SK-N-SH treated with all-trans-retinoic acid at 6 μM for 48 hours (cell line): ENCODE data around the gene COPE.

Experiments used
- ATAC-seq: fragments of 200-7000 bp; cut with Tn5 transposase; 3 replicates; pipeline ENCODE4 v1.9.1; 2020; ENCODE audit warnings: mild to moderate bottlenecking, moderate library complexity
- ARNTL ChIP-seq: fragments of 450-650 bp; formaldehyde crosslinking; IDR thresholded peaks from 2 replicates; pipeline ENCODE4 v1.5.0; 2020; ENCODE audit warnings: low read depth, mild to moderate bottlenecking, moderate library complexity, borderline replicate concordance
- BACH2 ChIP-seq: fragments of 250-450 bp; sonication (Bioruptor Pico); IDR thresholded peaks from 2 replicates; pipeline ENCODE4 v1.9.0; 2021; ENCODE audit warnings: mild to moderate bottlenecking, borderline replicate concordance
- ESRRG ChIP-seq: fragments of 250-450 bp; sonication (Bioruptor Pico); IDR thresholded peaks from 2 replicates; pipeline ENCODE4 v1.6.1; 2021; ENCODE audit warnings: mild to moderate bottlenecking
- GLIS3 ChIP-seq: fragments of 250-450 bp; sonication (Bioruptor Pico); IDR thresholded peaks from 2 replicates; pipeline ENCODE4 v1.5.0; 2020; ENCODE audit warnings: mild to moderate bottlenecking, moderate library complexity
- ISL1 ChIP-seq: fragments of 250-450 bp; sonication (Bioruptor Pico); IDR thresholded peaks from 2 replicates; pipeline ENCODE4 v2.1.2; 2022; ENCODE audit warnings: mild to moderate bottlenecking, moderate library complexity
- OSR1 ChIP-seq: fragments of 250-450 bp; sonication (Bioruptor Pico); IDR thresholded peaks from 2 replicates; pipeline ENCODE4 v1.8.0; 2022; ENCODE audit warnings: moderate library complexity, mild to moderate bottlenecking, inconsistent platforms
- RARB ChIP-seq: fragments of 250-450 bp; sonication (Bioruptor Pico); IDR thresholded peaks from 2 replicates; pipeline ENCODE4 v1.8.0; 2021; ENCODE audit warnings: mild to moderate bottlenecking, moderate library complexity
- TCF4 ChIP-seq: fragments of 250-450 bp; sonication (Bioruptor Pico); IDR thresholded peaks from 2 replicates; pipeline ENCODE4 v1.8.0; 2021; ENCODE audit warnings: mild to moderate bottlenecking, moderate library complexity, borderline replicate concordance
- TOX ChIP-seq: fragments of 250-450 bp; sonication (Bioruptor Pico); IDR thresholded peaks from 2 replicates; pipeline ENCODE4 v1.8.0; 2021; ENCODE audit warnings: mild to moderate bottlenecking, moderate library complexity, borderline replicate concordance
- ZC3H10 ChIP-seq: fragments of 250-450 bp; sonication (Bioruptor Pico); IDR thresholded peaks from 2 replicates; pipeline ENCODE4 v1.5.1; 2021; ENCODE audit warnings: mild to moderate bottlenecking, moderate library complexity
- ZFP3 ChIP-seq: fragments of 250-450 bp; sonication (Bioruptor Pico); IDR thresholded peaks from 2 replicates; pipeline ENCODE4 v1.5.0; 2020; ENCODE audit warnings: mild to moderate bottlenecking, moderate library complexity
- ZFP30 ChIP-seq: fragments of 450-650 bp; formaldehyde crosslinking; IDR thresholded peaks from 2 replicates; pipeline ENCODE4 v1.5.0; 2022; ENCODE audit warnings: mild to moderate bottlenecking, moderate library complexity
- ZNF565 ChIP-seq: fragments of 450-650 bp; formaldehyde crosslinking; conservative IDR thresholded peaks from 2 replicates; pipeline ENCODE4 v1.5.0; 2020; ENCODE audit warnings: low read depth, mild to moderate bottlenecking, moderate library complexity
- ZNF70 ChIP-seq: fragments of 450-650 bp; formaldehyde crosslinking; IDR thresholded peaks from 2 replicates; pipeline ENCODE4 v1.5.0; 2020; ENCODE audit warnings: mild to moderate bottlenecking, moderate library complexity
- ZNF8 ChIP-seq: fragments of 450-650 bp; formaldehyde crosslinking; IDR thresholded peaks from 2 replicates; pipeline ENCODE4 v1.5.0; 2020; ENCODE audit warnings: mild to moderate bottlenecking, moderate library complexity
- TF ChIP-seq, protein P1 (sequence below): fragments of 250-450 bp; sonication (Bioruptor Pico); IDR thresholded peaks from 2 replicates; pipeline ENCODE4 v1.5.1; 2021; ENCODE audit warnings: mild to moderate bottlenecking, moderate library complexity
- TF ChIP-seq, protein P2 (sequence below): fragments of 250-450 bp; sonication (Bioruptor Pico); IDR thresholded peaks from 2 replicates; pipeline ENCODE4 v1.8.0; 2021; ENCODE audit warnings: low read depth, mild to moderate bottlenecking, moderate library complexity, borderline replicate concordance
- TF ChIP-seq, protein P3 (sequence below): fragments of 250-450 bp; sonication (Bioruptor Pico); IDR thresholded peaks from 2 replicates; pipeline ENCODE4 v1.5.0; 2020; ENCODE audit warnings: mild to moderate bottlenecking, moderate library complexity

Gene COPE

DNA sequence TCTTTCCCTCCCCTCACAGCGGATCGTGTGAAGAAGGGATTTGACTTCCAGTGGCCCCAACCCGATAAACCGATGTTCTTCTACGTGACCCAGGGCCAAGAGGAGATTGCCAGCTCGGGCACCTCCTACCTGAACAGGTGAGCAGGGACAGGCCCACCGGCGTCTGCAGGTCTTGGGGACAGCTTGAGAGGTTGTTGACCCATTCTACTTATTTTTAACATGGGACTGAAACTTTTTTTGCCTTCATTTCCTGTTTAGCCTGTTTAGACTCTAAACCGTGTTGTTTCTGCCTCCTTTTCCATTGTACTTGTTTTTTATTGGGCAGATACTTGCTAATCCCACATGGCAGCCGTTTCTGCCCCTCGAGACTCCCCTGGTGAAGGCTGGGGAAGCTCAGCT is 58.9 kb downstream of the COPE start (continued):
- TF ChIP-seq, protein P1, sequence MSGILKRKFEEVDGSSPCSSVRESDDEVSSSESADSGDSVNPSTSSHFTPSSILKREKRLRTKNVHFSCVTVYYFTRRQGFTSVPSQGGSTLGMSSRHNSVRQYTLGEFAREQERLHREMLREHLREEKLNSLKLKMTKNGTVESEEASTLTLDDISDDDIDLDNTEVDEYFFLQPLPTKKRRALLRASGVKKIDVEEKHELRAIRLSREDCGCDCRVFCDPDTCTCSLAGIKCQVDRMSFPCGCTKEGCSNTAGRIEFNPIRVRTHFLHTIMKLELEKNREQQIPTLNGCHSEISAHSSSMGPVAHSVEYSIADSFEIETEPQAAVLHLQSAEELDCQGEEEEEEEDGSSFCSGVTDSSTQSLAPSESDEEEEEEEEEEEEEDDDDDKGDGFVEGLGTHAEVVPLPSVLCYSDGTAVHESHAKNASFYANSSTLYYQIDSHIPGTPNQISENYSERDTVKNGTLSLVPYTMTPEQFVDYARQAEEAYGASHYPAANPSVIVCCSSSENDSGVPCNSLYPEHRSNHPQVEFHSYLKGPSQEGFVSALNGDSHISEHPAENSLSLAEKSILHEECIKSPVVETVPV (CRISPR knock-in tag): no peak
- no peak for TF ChIP-seq ZNF8 (CRISPR knock-in tag)

DNA sequence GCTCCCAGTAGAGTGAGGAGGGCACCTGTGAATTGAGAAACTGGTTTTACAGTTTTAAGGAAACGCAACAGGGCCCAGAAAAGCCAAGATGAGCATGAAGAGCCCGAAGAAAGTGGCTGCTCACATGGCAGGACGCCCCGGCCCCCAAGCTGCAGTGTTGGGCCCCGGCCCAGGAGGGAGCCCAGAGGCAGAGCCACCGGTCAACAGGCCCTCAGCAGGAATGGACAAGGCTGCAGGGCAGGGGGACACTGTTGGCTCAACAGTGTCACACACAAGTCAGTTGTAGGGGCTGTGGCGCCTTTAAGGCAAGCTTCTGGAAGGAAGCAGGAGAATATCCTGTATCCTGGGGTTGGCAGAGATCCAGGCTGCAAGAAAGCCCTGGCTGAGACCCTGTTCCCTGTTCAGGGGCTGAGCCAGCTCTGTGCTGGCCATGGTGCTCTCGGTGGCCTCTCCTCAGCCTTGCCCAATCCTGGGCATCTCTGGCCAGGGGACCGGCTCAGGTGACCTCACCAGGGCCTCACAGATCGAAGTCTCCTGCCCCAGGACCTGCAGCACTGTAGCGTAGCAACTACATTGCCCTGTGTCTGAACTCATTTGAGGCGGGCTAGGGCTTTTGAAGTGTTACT is 59.4 kb downstream of the COPE start:
- no peak for ATAC-seq
- TF ChIP-seq ESRRG (CRISPR knock-in tag) (no peak), TOX (CRISPR knock-in tag) (no peak), ZC3H10 (CRISPR knock-in tag) (no peak), ZFP30 (CRISPR knock-in tag) (no peak), OSR1 (no peak), ARNTL (no peak), ISL1 (no peak), ZFP3 (no peak), BACH2 (CRISPR knock-in tag) (no peak), RARB (CRISPR knock-in tag) (no peak), ZNF70 (CRISPR knock-in tag) (no peak)
- TF ChIP-seq, protein P1 (CRISPR knock-in tag): no peak
- TF ChIP-seq, protein P2, sequence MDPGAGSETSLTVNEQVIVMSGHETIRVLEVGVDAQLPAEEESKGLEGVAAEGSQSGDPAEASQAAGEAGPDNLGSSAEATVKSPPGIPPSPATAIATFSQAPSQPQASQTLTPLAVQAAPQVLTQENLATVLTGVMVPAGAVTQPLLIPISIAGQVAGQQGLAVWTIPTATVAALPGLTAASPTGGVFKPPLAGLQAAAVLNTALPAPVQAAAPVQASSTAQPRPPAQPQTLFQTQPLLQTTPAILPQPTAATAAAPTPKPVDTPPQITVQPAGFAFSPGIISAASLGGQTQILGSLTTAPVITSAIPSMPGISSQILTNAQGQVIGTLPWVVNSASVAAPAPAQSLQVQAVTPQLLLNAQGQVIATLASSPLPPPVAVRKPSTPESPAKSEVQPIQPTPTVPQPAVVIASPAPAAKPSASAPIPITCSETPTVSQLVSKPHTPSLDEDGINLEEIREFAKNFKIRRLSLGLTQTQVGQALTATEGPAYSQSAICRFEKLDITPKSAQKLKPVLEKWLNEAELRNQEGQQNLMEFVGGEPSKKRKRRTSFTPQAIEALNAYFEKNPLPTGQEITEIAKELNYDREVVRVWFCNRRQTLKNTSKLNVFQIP (CRISPR knock-in tag): no peak
- TF ChIP-seq, protein P3, sequence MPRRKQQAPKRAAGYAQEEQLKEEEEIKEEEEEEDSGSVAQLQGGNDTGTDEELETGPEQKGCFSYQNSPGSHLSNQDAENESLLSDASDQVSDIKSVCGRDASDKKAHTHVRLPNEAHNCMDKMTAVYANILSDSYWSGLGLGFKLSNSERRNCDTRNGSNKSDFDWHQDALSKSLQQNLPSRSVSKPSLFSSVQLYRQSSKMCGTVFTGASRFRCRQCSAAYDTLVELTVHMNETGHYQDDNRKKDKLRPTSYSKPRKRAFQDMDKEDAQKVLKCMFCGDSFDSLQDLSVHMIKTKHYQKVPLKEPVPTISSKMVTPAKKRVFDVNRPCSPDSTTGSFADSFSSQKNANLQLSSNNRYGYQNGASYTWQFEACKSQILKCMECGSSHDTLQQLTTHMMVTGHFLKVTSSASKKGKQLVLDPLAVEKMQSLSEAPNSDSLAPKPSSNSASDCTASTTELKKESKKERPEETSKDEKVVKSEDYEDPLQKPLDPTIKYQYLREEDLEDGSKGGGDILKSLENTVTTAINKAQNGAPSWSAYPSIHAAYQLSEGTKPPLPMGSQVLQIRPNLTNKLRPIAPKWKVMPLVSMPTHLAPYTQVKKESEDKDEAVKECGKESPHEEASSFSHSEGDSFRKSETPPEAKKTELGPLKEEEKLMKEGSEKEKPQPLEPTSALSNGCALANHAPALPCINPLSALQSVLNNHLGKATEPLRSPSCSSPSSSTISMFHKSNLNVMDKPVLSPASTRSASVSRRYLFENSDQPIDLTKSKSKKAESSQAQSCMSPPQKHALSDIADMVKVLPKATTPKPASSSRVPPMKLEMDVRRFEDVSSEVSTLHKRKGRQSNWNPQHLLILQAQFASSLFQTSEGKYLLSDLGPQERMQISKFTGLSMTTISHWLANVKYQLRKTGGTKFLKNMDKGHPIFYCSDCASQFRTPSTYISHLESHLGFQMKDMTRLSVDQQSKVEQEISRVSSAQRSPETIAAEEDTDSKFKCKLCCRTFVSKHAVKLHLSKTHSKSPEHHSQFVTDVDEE (CRISPR knock-in tag): no peak
- TF ChIP-seq, all 23 proteins: peak for 0

DNA sequence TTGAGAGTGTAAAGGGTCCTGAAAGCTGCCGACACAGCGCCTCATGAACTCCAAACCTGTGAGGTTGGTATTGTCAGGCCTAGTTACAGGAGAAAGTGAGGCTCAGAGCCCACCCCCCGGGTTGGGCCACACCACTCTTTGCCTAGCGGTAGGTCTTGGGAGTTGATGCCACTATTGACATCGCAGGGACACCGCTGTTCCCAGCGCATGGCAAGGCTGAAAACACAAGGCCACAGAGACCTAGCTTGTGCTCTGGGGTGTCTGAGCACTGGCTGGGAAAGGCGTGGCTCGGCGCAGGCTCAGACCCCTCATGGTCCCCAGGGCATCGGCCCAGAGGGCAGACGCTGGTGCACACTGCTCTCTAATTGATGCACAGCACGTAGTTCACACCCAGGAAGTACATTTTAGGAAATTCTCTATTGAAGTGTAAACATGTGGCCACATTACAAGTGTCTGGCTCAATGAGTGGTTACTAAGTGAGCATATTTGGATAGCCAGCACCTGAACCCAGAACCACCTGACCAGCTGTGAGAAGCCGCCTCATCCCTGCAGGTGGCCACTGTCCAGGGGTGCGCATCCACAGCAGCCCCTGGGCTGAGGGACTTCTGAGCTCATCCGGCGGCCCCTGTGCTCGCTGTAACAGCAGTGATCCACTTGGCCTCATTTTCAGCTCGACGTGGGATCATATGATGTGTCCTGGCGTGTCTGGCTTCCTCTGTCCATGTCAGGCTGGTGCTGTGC is 60.1 kb downstream of the COPE start:
- TF ChIP-seq TOX (CRISPR knock-in tag): no peak
- no peak for TF ChIP-seq ARNTL
- TF ChIP-seq ZNF565: no peak
- TF ChIP-seq ZNF8 (CRISPR knock-in tag): no peak
- no peak for ATAC-seq

DNA sequence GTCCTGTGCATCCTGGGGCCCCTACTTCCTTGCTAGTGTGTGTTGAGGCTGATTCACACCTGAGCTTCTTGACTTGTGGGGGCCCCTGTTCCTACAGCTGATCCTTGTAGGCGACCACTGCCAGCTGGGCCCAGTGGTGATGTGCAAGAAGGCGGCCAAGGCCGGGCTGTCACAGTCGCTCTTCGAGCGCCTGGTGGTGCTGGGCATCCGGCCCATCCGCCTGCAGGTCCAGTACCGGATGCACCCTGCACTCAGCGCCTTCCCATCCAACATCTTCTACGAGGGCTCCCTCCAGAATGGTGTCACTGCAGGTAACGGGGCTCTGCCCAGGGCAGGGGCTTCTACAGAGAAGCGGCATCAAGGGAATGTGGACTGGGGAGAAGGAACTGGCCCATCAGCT is 62.0 kb downstream of the COPE start:
- ATAC-seq: no peak
- TF ChIP-seq GLIS3 (CRISPR knock-in tag) (no peak), ARNTL (no peak), TCF4 (CRISPR knock-in tag) (no peak), TOX (CRISPR knock-in tag) (no peak)
- TF ChIP-seq, protein P3 (CRISPR knock-in tag): no peak
